ENCODE results near the gene RIPK3.

Gene RIPK3

GRCh38 chr14:24322672-24323071 is 17.1 kb downstream of the RIPK3 start:
- DNase-seq (ENCODE audit: low read depth): no peak
- no peak overlapping the region for H3K4me3 ChIP-seq (ENCODE audit: low read depth, low read length)
- no peak for TF ChIP-seq CTCF (IDR thresholded peaks at IDR 0.05; ENCODE audit: low read depth, low read length, missing control alignments)

GRCh38 chr14:24321212-24321975 is 18.4 kb downstream of the RIPK3 start:
- no peak for TF ChIP-seq CTCF (IDR thresholded peaks at IDR 0.05; ENCODE audit: low read depth, low read length, missing control alignments)
- H3K4me3 ChIP-seq (ENCODE audit: low read depth, low read length): no peak overlapping the region
- DNase-seq (ENCODE audit: low read depth): no peak

- no peak for DNase-seq (ENCODE audit: low read depth)
- TF ChIP-seq CTCF (IDR thresholded peaks at IDR 0.05; ENCODE audit: low read depth, low read length, missing control alignments): no peak
Observed at GRCh38 chr14:24317141-24317928, 22.5 kb downstream of the RIPK3 start.

GRCh38 chr14:24316597-24316950 is 23.2 kb downstream of the RIPK3 start:
- DNase-seq (ENCODE audit: low read depth): no peak
- no peak overlapping the region for H3K4me3 ChIP-seq (ENCODE audit: low read depth, low read length)
- no peak for TF ChIP-seq CTCF (IDR thresholded peaks at IDR 0.05; ENCODE audit: low read depth, low read length, missing control alignments)

More at GRCh38 chr14:24317141-24317928, 22.5 kb downstream of the RIPK3 start:
- no peak overlapping the region for H3K4me3 ChIP-seq (ENCODE audit: low read depth, low read length)

- TF ChIP-seq CTCF (IDR thresholded peaks at IDR 0.05; ENCODE audit: low read depth, low read length, missing control alignments): no peak
- DNase-seq (ENCODE audit: low read depth): no peak
Observed at GRCh38 chr14:24315807-24316596, 23.8 kb downstream of the RIPK3 start.

GRCh38 chr14:24315243-24315806 is 24.5 kb downstream of the RIPK3 start:
- TF ChIP-seq CTCF (IDR thresholded peaks at IDR 0.05; ENCODE audit: low read depth, low read length, missing control alignments): no peak

More at GRCh38 chr14:24315807-24316596, 23.8 kb downstream of the RIPK3 start:
- H3K4me3 ChIP-seq (ENCODE audit: low read depth, low read length): no peak overlapping the region

More at GRCh38 chr14:24315243-24315806, 24.5 kb downstream of the RIPK3 start:
- DNase-seq (ENCODE audit: low read depth): no peak
- no peak overlapping the region for H3K4me3 ChIP-seq (ENCODE audit: low read depth, low read length)

All from GM12864 (cell line).